HG03196 (cell line): ENCODE measurements around the gene NSG1.
A peak's percentile ranks its signal among the peaks of the same experiment; 100 is the strongest.
"Not testable (repeated sequence)": the region's sequence is repeated elsewhere in the genome, so short reads cannot be mapped to it uniquely, and the experiment has no call there.

ENCODE experiments used
- ATAC-seq: cut with Tn5 transposase; IDR thresholded peaks from one replicate; pipeline ENCODE4 v1.9.1; 2021; ENCODE audit not compliant: unreplicated experiment

NSG1 gene, protein sequence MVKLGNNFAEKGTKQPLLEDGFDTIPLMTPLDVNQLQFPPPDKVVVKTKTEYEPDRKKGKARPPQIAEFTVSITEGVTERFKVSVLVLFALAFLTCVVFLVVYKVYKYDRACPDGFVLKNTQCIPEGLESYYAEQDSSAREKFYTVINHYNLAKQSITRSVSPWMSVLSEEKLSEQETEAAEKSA

GRCh38 chr4:4386736-4387392 is at the start of gene NSG1:
TSS of gene NSG1 (plus strand) at chr4:4387102. CDS start at chr4:4387630, 528 bp downstream.
- no peak for ATAC-seq

- no peak for ATAC-seq
Observed at GRCh38 chr4:4338210-4339001, 48.5 kb upstream of the NSG1 start.

GRCh38 chr4:4339504-4340085 is 47.3 kb upstream of the NSG1 start:
- ATAC-seq = no peak

DNA sequence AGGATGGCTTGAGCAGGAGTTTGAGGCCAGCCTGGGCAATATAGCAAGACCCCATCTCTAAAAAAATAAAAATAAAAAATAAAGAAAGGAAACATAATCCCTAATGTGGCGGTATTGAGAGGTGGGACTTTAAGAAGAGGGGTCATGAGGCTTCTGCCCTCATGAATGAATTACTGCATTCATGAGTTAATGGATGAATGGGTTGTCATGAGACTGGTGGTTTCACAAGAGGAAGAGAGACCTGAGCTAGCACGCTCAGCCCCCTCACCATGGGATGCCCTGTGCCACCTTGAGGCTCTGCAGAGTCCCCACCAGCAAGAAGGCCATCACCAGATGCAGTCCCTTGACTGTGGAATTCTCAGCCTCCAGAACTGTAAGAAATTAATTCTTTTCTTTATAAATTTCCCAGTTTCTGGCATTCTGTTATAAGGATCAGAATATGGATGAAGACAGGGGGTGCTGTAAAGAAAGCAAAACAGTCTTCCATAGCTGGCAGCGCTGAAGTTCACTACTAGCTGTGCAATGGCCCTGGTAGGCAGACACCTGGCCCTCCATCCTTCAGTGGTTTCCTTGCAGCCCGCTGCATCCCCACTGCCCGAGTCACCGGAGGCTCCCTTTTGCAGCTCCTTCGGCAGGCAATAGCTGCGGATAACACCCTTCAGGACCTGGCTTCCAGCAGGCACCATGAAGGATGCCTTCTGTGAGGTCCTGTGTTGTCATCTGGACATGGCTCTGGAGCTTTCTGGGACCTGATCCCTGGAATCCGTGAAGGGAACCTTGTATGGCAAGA is 44.8 kb upstream of the NSG1 start:
- ATAC-seq = no peak

DNA sequence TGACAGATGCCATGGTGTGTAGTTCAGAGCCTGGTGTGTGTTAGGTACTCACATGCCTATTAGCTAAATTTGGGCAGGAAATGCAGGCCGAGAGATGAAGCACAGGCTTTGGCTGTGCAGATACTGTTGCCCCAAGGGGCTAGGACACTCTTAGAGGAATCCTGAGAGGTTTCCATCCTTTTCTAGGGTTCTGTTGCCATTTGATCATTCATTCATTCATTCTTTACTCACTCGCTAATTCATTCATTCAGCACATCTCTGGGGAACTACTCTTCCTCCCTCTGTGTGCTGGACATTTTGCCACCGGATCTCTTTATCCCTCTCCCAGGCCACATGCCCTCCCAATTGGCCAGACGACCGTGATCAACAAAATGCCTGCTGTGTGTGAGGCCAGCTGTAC is 43.9 kb upstream of the NSG1 start:
- ATAC-seq = no peak

DNA sequence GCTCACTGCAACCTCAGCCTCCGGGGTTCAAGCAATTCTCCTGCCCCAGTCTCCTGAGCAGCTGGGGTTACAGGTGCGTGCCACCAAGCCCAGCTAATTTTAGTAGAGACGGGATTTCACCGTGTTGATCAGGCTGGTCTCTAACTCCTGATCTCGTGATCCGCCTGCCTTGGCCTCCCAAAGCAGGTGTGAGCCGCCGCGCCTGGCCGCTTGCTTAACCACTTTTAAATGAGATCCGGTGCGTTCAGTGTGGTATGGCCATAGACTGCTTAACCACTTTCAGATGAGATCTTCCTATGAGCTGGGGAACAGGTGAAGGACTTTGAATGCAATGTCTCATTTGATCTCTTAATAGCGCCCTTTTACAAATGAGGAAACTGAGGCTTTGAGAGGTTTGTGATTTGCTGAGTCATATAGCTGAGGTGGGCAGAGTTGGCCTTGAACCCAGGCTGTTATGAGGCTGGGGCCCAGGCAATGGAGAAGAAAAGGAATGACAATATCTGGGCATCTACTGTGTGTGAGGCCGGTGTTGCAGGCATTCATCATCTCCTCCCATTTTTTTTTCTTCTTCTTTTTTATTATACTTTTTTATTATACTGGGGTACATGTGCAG is 41.9 kb upstream of the NSG1 start:
- peak; percentile 91 for ATAC-seq

- ATAC-seq = no peak
Observed at GRCh38 chr4:4347585-4347984, 39.3 kb upstream of the NSG1 start.

DNA sequence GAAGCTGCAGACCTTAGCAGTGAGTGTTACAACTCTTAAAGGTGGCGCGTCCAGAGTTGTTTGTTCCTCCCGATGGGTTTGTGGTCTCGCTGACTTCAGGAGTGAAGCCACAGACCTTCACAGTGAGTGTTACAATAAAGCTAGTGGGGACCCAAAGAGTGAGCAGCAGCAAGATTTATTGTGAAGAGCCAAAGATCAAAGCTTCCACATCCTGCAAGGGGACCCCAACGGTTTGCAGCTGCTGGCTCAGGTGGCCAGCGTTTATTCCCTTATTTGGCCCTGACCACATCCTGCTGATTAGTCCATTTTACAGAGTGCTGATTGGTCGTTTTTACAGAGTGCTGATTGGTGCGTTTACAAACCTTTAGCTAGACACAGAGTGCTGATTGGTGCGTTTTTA is 38.3 kb upstream of the NSG1 start:
- ATAC-seq = not testable (repeated sequence)

- ATAC-seq = no peak
Observed at GRCh38 chr4:4349867-4350266, 37.0 kb upstream of the NSG1 start.

- no peak for ATAC-seq
Observed at GRCh38 chr4:4350909-4351308, 36.0 kb upstream of the NSG1 start.

- ATAC-seq = no peak
Observed at GRCh38 chr4:4355302-4355701, 31.6 kb upstream of the NSG1 start.

DNA sequence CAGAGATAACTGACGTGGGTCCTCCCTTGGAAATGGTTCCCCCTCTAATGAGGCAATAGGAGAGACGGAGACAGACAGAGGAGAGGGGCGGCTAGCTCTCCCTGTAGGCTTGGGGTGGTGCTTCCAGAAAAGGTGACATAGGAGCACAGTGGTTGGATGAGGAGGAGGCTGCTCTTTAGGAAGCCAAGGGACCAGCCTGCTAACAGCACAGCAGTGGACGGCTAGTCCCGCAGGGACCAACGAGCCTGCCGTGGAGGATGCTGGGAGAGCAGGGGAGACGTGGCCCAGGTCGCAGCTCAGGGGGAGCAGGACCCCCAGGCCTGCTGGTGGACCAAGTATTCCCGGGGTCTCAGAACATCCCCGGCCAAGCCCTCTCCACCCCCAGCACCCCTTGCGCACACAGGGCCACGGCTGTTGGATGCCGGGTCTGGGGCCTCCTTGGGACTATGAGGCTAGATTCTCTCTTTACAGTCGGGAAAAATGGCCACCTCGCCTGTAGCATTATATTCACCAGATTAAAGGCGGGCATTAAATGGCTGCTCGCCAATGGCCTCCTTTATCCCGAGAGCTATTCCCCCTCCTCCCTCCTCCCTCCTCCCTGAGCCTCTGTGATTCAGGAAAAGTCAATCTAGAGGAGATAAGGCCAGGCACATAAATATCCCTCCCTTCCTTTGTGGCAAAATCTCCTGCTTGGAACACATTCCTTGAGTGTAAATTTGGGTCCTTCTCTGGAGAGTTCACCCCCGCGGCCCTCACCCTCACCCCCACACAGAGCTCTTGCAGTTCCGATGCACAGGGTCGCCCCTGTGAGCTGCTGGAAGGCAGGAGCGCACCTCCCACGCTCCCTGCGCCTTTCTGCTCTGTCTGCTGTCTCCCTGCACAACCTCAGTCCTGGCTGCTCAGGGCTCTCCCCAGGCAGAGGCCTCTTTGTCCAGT is 30.5 kb upstream of the NSG1 start:
- no peak for ATAC-seq

GRCh38 chr4:4358093-4358854 is 28.6 kb upstream of the NSG1 start:
- ATAC-seq = no peak

- ATAC-seq = no peak
Observed at GRCh38 chr4:4361883-4362282, 25.0 kb upstream of the NSG1 start.

- no peak for ATAC-seq
Observed at GRCh38 chr4:4362991-4363697, 23.8 kb upstream of the NSG1 start.

GRCh38 chr4:4364061-4364460 is 22.8 kb upstream of the NSG1 start:
- ATAC-seq = no peak

GRCh38 chr4:4364486-4365208 is 22.3 kb upstream of the NSG1 start:
- ATAC-seq = no peak
